Left lobe of liver (tissue), 2 donors: ENCODE data around the gene DENND2D. TPM values are rescaled to one million over a fixed set of nuclear protein-coding genes. Genes with fewer than 3 reads are reported as not detected.

Source experiments
- ATAC-seq: fragments of 200-7000 bp; cut with Tn5 transposase; one replicate; pipeline ENCODE4 v1.9.1; 2020; ENCODE audit warnings: mild to moderate bottlenecking, moderate library complexity
- DNase-seq: peaks from one replicate; pipeline ENCODE4 v3.0.0-alpha.2; 2020; ENCODE audit warnings: low spot score
- total RNA-seq: library from RNA; stranded (reverse); gene quantifications from one replicate; pipeline ENCODE4 v1.2.1, GENCODE V29; 2021
- donor health status: DM: no; HTN: no; CAD: no; lungs with moderate emphysema.
- donor health status: DM: no; HTN: yes; CAD: no.

The DENND2D gene, protein sequence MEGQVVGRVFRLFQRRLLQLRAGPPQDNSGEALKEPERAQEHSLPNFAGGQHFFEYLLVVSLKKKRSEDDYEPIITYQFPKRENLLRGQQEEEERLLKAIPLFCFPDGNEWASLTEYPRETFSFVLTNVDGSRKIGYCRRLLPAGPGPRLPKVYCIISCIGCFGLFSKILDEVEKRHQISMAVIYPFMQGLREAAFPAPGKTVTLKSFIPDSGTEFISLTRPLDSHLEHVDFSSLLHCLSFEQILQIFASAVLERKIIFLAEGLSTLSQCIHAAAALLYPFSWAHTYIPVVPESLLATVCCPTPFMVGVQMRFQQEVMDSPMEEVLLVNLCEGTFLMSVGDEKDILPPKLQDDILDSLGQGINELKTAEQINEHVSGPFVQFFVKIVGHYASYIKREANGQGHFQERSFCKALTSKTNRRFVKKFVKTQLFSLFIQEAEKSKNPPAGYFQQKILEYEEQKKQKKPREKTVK
- 14.9 TPM for total RNA-seq

DNA sequence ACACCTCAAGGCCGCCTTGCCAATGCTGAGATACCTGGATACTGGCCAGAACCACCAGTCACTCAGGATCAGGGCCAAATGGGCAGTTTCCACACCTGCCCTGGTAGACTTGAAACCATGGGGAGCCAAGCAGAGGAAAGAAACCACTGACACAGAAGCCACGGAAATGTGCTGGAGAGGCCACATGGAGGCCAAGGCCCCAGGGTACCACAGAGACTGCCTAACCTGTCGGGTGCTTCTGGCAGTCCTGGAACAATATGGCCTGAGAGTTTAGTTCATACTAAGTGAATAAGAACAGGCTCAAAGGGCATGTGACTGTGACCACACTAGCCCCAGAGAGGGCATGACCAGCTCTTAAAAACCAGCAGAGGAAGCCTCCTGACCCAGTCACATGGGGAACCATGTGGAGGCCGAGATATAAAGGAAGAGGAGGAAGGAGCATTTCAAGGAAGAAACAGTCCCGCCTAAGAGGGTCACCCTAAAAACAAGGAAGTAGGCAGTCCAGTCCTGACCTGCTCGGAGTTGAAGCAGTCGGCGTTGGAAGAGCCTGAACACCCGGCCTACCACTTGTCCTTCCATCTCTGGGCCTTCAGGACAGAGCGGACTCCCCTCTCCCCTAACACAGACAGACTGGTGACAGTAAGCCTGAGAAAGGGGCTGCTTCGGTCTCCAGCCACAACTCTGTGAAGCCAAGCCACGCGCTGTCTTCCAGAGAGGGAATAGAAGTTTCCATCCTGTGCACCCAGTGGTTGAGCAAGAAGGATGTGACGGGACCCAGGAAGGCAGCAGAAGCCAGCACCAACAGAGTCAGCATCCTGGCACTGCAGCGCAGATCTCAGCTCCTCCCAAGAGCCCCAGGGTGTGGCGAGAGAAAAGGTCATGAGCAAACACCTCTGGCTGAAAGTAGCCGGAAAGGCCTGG, at the start of gene DENND2D:
Gene DENND2D (minus strand): TSS at position 766 of the 921 bp plus-strand sequence. CDS start 187 bp downstream, at position 579.
- DNase-seq: peak; percentile 81

DNA sequence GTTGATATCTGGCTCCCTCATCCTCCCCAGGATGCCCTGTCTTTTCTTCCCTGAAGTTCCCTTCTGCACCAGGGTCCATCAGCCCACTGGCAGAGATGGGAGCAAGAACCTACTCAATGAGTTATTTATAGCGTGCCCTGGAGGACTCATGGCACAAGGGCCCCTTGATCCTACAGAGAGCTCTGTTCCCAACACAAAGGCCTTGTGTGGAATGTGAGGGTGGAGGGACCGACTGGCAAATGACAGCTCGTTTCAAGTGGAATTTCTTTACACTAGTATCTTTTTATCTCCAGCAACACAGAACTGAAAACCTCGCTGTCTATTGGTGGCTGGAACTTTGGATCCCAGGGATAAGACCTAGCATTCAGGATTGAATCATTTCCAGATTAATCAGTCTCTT, 49.5 kb upstream of the DENND2D start:
- ATAC-seq (no peak), DNase-seq (no peak)

More for the DNA sequence above, at the start of gene DENND2D:
- ATAC-seq: peak; percentile 8

DNA sequence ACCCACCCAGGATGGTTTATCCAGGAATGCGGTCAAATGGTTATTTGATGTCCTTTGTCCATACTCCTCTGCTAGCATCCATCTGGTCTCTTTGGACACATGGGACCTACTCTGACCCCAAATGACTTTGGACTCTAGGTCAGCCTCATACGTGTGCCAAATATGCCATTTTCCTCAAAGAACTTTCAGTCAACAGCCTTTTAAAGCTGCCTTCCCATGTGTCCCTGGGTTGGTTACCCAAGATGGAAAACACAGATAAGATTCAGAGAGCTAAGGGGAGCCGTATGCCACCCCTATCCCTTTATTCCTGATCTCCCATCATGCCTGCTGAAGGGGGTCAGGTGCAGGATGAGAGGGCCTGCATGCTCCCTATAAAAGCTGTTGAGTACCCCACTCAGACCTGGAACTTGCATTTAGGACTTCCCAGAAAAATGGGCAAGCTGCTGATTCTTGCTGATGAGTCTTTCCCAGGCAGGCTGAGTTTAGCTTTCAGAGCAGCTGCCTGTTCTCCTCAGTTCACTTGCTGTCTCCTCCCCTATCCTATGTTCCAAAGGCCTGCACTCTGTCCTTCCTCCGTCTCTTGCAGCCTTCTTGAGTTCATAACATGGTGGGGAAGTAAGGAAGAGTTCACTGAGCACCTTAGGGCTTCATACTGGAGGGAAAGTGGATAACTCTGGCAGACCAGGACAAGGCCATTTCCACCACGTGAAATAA, 46.8 kb upstream of the DENND2D start:
- ATAC-seq (no peak), DNase-seq (no peak)

DNA sequence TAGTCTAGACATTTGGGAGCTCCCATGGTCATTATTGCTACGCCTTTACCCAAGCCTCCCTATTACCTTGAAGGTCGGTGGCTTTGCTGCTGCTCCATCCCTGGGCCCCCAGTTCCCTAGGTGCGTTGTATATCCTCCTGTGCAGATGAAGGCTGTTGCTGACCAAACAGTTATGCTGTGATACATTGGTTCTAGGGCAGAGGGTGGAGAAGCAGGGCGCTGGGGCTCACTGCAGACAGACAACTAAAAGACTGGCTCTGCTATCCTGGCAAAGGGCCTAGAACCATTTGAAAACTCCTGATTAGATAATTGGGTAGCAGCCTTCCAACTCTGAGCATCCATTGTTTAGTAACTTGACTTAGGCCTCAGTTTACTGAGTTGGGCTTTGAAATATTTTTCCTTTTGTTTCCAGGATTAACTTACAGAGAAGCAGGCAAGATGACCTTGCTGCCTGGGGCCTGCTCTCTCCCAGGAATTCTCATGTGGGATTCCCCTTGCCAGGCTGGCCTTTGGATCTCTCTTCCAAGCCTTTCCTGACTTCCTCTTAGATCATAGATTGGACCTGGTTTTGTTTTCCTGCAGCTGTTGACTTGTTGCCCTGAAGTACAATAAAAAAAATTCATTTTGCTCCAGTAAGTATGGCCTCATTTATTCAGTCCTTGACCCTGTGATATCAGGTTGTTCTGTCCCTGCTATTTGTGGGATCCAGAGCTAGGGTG, 42.5 kb upstream of the DENND2D start:
- DNase-seq: no peak
- ATAC-seq: no peak

DNA sequence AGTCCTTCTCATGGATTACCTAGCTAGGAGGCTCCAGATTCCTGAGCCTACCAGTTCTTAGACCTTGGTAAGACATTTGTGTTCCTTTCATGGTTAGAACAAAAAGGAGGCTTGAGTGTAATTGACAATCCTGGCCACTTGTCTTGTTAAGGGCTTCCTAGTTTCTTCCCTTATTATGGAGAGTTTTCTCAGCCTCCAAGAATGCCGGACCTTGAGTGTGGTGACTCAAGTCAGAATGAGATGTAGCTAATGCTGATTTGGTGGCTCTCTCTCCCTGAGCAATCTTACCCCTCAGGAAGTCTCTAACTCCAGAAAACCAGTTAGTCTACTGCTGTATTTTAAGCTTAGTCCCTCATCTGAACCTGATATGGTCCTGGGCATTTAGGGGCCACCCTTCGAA, 41.4 kb upstream of the DENND2D start:
- no peak for ATAC-seq

GRCh38 chr1:111238056-111238795, 37.8 kb upstream of the DENND2D start:
- no peak for ATAC-seq
- no peak for DNase-seq

More for the DNA sequence above, 41.4 kb upstream of the DENND2D start:
- DNase-seq: no peak

GRCh38 chr1:111236806-111237205, 36.4 kb upstream of the DENND2D start:
- ATAC-seq (no peak), DNase-seq (no peak)

DNA sequence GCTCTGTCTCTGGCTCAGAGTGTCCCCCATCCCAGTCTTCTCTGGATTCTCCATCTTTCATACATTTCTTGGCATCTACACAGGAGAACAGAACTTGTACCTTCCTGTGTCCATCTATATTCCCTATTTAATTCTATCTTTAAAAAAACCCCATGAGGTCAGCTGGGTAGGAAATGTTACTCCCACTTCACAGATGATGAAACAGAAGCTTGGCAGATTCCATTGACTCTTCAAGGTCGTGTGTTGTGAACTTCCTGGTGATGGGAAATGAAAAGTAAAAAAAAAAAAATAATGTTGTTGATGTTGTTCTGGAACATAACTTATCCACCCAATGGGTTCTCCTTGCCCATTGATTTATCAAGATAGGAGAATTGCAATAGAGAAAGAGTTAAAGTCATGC, 35.9 kb upstream of the DENND2D start:
- ATAC-seq: no peak
- no peak for DNase-seq

- ATAC-seq: no peak
Measured at GRCh38 chr1:111234866-111235265, 34.4 kb upstream of the DENND2D start.

GRCh38 chr1:111234258-111234657, 33.8 kb upstream of the DENND2D start:
- ATAC-seq: no peak
- no peak for DNase-seq

More at GRCh38 chr1:111234866-111235265, 34.4 kb upstream of the DENND2D start:
- no peak for DNase-seq

- DNase-seq (no peak), ATAC-seq (no peak)
Measured at GRCh38 chr1:111232134-111232533, 31.7 kb upstream of the DENND2D start.

GRCh38 chr1:111228748-111229126, 28.3 kb upstream of the DENND2D start:
- no peak for DNase-seq
- no peak for ATAC-seq

GRCh38 chr1:111227851-111228747, 27.7 kb upstream of the DENND2D start:
- no peak for ATAC-seq
- DNase-seq: no peak

DNA sequence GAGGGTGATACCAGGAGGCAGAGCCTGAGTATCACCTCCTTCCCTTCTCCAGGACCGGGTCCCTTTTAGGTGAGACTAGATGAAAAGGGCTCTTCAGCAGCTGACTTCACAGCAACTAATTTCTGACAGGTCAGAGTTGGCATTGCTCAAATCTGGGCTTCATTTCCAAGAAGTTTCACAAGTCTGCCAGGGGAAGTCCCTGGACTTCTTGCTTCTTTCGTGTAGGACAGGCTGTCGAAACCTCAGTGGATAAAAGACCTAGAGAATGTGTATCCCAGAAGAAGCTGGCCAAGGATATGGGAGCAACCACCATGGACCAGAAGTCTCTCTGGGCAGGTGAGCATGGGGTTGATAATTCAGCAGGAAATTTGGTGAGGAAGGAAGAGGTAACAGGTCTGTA, 27.0 kb upstream of the DENND2D start, which contains the start of gene CHI3L2:
Gene CHI3L2 (plus strand): TSS at position 280 of the 400 bp plus-strand sequence. CDS start 17 bp downstream, at position 297.
- no peak for ATAC-seq
- DNase-seq: no peak

DNA sequence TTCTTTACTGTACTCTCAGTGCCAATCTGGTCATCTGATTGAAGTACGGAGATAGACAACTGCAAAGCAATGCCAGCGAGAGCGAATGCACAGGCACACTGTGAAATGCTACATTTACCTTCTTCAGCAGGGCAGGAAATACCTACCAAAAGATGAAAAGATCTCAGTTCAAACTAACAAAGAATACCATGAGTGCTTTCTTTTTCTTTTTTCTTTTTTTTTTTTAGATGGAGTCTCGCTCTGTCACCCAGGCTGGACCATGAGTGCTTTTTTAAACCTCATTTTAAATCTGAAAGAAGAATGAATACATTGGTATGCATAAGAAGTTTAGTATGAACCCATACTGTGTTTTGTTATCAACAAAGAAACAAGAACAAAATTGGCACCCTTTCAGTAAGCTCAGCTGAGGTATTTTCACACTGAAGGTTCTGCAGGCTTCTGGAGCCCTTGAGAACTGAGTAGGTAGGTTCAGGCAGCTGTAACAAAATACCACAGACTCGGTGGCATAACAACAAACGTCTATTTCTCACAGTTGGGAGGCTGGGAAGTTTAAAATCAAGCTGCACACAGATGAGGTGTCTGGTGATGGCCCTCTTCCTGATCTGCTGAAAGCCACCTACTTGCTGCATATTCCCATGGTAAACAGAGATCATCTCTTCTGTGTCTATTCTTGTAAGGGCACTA, 25.4 kb upstream of the DENND2D start:
- DNase-seq: no peak
- ATAC-seq: no peak

GRCh38 chr1:111225091-111225490, 24.6 kb upstream of the DENND2D start:
- ATAC-seq: no peak

GRCh38 chr1:111223126-111223685, 22.8 kb upstream of the DENND2D start:
- ATAC-seq: no peak
- no peak for DNase-seq

More at GRCh38 chr1:111225091-111225490, 24.6 kb upstream of the DENND2D start:
- no peak for DNase-seq
